ENCODE data around the gene ACTL8.

ACTL8 gene

DNA sequence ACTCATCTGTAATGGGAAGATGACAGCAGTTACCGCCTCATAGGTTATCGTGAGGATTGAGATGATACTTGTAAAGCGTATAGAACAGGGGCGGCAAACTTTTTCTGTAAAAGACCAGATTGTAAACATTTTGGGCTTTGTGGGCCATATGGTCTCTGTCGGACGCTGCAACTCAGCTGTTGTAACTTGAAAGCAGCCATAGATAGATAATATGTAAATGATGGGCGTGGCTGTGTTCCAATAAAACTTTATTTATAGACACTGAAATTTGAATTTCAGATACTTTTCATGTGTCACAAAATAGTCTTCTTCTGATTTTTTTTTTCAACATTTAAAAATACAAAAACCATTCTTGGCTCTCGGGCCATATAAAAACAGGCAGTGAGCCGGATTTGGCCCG lies 15.8 kb downstream of the ACTL8 start:
- no peak for DNase-seq (ENCODE audit: low read depth in 2 of 2)

DNA sequence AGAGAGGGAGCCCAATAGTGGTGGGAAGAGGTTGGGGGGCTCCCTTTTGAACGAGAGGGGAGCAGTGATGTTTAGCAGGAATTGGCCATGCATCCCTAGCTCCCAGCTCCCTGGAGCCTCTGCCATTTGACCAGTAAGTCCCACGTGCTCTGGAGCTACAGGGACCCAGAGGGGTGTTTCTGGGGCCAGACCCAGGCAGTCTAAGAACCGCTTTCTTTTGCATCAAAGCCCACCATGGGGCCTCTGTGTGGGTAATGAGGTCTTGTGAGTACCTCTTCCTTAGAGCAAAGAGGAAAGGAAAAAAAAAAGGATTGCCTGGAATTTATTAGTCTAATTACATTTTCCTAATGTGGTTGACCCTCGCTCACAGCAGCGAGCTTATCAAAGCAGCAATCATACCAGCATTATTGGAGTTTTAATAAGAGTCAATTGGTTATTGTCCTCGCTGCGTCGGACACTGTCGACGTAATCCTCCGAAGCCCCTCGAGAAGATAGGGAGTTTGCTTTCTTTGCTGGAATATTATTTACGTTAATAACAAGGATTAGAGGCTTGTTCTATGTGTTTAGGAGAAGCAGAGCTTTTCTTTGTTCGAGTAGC lies 17.6 kb downstream of the ACTL8 start:
- DNase-seq (ENCODE audit: low read depth in 2 of 2): no peak

DNA sequence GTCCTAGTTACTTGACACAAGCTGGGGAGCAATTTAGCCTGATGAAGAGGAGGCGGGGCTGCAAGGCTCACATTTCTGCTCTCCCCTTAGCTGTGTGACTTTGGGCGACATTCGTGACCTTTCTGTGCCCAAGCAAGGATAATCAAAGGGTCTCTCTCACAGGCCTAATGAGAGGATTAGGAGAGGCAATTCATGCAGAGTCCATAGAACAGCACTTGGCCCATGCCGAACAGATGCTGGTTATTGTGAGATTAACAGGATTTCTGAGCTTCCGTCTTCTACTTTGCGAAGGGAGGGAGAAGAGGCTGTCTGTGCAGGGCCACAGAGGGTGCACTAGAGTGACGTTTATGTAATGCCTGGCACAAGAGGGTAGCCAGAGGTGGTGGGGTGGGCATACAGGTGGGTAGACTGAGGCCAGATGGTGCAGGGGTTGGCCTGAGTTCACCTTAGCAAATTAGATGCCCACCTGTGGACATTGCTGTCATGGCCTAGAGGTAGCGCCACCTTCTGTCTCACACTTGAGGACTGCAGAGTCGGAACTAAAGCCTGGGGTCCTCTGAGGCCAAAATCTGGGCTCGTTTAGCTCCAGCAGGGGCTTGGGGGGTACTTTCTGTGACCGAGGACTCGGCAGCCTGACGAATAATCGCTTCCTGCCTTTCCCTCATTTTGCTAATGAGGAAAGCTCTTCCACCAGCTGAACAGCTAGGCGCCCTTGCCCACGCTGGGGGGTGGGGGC lies 18.6 kb downstream of the ACTL8 start:
- DNase-seq (ENCODE audit: low read depth in 2 of 2): no peak

DNA sequence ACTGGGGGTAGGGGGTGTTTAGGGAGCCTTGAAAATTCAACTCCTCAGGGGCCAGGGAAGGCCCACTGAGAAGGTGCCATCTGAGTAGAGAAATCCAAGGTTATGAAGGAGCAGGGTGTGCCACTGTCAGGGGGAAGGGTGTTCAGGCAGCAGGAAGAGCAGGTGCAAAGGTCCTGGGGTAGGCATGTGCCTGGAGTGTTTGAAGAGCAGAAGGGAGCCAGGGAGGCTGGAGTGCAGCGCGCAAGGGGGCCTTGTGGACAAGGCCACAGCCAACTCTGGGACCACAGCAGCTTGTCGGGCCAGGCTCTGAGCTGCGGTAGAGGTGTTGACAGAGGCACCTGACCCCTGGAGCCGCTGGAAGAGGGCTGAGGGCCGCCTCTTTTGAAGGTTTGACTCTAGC lies 19.3 kb downstream of the ACTL8 start:
- DNase-seq (ENCODE audit: low read depth in 2 of 2): no peak

GRCh38 chr1:17775796-17776195 lies 20.7 kb downstream of the ACTL8 start:
- DNase-seq (ENCODE audit: low read depth in 2 of 2): no peak

DNA sequence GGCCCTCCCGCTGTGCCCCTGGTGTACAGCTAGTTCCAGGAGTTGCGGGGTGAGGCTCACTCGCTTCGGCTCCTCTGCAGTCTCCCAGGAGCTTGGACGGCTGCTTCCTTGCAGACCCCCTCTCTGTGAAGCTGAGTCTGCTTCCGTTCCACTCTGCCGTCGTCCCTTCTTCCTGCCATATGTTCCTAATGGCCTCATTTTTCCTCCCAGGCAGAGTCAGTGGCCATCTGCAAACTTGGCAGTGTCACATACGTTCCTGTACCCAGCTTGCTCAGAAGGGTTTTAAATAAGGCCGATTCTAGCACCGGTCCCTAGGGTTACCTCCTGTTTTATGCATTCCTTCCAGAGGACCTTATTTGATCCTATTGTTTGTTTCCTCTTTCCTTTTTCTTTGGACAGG lies 21.3 kb downstream of the ACTL8 start:
- no peak for DNase-seq (ENCODE audit: low read depth in 2 of 2)

GRCh38 chr1:17777330-17777729 lies 22.2 kb downstream of the ACTL8 start:
- DNase-seq (ENCODE audit: low read depth in 2 of 2): no peak

GRCh38 chr1:17777818-17778217 lies 22.7 kb downstream of the ACTL8 start:
- no peak for DNase-seq (ENCODE audit: low read depth in 2 of 2)

DNA sequence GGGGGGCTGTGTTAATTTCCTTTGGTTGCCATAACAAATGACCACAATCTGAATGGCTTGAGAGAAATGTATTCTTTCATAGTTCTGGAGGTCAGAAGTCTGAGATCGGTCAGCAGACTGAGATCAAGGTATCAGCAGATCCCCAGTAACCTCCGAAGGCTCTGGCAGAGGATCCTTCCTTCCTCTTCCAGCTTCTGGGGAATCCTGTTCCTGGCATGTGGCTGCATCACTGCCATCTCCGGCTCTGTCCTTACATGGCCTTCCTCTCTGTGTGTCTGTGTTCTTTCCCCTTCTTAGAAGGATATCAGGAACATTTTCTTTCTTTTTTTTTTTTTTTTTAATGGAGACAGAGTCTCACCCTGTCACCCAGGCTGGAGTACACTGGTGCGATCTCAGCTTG lies 25.8 kb downstream of the ACTL8 start:
- DNase-seq (ENCODE audit: low read depth in 2 of 2): no peak

DNA sequence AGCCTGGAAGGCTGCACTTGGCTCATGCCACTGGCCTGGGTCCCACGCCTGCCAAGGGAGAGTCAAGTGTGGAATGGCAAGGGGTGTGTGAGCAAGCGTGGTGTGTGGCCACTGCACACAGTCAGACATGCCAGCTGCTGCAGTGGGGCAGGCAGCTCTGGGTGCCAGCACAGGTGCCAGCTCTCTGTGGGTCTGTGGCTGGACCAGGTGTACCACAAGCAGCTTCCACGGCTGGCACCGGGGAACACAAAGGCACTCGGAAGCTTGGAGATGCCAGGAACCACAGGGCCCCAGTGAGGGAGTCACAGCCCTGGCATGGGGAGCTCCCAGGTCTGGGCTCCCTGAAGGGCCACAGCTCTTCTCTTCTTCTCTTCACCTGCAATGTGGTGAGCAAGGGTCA lies 34.8 kb downstream of the ACTL8 start:
- no peak for DNase-seq (ENCODE audit: low read depth in 2 of 2)

GRCh38 chr1:17790383-17791054 lies 35.4 kb downstream of the ACTL8 start:
- DNase-seq (ENCODE audit: low read depth in 2 of 2): no peak

DNA sequence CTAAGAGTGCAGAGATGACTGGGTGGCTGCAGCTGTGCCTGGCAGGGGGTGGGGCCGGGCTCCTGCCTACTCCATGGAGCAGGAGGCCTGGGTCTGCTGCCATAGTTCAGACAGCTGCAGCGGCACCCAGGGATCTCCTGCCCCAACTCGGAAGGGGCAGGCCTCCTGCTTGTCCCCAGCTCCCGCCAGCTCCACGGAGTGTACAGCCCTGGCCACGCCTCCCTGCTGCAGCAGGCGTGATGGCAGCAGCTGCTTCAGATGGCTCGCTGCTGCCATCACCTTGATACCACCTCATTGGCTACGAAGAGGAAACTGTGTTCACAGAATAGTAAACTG lies 35.9 kb downstream of the ACTL8 start:
- DNase-seq (ENCODE audit: low read depth in 2 of 2): no peak

- DNase-seq (ENCODE audit: low read depth in 2 of 2): no peak
Observed at GRCh38 chr1:17791480-17791879, 36.3 kb downstream of the ACTL8 start.

GRCh38 chr1:17792421-17792820 lies 37.3 kb downstream of the ACTL8 start:
- DNase-seq (ENCODE audit: low read depth in 2 of 2): no peak

DNA sequence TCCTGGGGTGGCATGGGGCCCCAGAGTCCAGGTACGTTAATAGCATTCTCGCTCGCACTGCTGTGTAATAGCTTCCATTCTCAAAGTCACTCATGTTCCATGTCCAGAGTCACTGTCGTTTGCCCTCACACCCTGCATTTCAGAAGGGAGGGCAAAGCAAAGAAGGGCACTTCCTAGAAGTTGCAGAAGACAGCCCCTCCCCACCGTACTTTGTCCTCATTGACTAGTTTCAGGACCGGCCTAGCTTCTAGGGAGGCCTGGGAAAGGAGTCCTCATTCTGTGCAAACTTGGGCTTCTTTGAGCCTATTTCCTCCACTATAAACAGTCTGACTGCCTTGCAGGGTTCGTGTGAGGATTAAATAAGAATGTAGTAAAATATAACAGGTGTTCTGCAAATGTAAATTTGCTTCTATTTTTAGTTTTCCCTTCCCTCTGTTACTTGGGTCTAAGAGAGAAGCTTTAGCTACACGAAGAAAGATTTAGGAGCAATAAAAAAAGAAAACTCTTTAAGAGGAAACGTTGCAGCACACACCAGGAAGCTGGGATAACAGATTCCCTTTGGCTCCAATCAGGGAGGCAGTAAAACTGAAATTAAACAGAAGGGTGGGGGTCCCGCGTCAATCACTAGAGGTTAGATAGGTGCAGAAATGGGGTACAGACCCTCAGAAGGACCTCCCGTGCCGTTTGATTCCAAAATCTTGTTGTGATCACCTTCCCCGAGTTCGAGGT lies 40.1 kb downstream of the ACTL8 start:
- no peak for DNase-seq (ENCODE audit: low read depth in 2 of 2)

DNA sequence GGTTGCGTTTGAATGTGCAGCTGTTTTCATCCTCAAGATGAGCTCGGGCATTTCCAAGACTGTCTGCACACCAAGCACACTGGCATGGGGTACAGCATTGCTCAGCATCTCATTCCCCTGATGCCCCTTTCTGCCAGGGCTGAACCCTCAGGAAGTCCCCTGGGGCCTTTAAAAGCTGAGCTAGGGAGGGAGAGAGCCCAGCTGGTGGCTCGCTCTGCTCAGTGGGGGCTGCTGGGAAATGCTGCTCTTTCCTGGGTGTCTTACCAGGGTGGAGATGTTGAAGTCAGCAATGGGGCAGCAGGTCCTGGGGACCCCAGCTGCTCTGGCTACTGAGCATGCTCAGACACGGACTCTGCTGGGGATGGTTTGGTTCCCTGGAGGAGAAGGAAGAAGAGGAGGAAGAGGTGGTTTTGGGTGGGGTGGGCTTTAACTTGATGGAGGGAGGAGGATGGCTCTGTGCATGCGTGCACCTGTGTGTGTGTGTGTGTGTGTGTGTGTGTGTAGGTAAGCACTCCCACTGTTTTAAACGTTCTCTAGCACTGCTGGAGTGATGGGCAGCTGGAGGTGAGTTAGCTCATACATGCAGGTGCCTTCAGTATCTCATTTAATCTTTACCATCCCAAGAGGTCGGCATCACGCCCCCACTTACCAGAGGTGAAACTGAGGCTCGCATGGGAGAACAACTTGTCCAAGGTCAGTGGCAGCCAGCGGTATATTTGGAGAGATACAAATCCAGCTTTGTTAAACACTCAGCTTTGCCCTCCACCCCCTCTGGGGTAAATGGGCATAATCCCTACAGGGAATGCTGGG lies 40.9 kb downstream of the ACTL8 start:
- no peak for DNase-seq (ENCODE audit: low read depth in 2 of 2)

- DNase-seq (ENCODE audit: low read depth in 2 of 2): no peak
Observed at GRCh38 chr1:17797478-17797877, 42.3 kb downstream of the ACTL8 start.

DNA sequence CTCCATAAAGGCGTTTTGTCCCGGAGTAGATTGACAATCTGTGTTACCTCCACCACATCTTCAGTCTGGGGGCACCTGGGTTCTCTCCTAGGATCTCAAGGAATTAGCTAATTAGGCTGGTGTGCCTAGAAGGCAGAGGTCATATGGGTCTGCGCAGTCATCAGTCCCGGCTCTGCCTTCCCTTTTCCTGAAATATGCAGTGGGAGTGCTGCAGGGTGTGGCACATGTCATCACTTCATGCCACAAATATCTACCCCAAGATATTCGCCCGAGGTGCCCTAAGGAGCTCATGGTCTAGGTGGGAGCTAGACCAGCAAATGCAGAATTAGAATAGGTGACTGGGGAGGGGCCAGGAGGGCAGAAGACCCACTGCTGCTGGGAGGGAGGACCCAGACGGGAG lies 42.9 kb downstream of the ACTL8 start:
- DNase-seq (ENCODE audit: low read depth in 2 of 2): no peak

GRCh38 chr1:17798799-17799382 lies 43.8 kb downstream of the ACTL8 start:
- DNase-seq (ENCODE audit: low read depth in 2 of 2): no peak

DNA sequence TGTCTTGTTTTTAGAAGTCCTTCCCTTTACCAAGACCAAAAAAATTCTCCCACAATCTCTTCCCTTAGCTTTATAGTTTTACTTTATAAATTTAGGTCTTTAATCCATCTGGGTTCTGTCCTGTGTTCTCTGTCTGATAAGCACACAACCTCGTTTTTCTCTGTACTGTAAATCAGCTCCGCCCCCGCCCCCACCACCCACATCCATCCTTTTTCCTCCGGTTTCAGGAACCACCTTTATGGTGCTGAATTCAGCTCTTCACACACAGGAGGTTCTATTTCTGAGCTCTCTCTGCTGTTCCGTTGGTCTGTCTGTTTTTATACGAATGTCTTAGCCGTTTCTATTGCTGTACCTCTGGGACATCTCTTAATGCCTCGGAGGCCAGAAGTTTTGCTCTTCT lies 44.5 kb downstream of the ACTL8 start:
- no peak for DNase-seq (ENCODE audit: low read depth in 2 of 2)

DNA sequence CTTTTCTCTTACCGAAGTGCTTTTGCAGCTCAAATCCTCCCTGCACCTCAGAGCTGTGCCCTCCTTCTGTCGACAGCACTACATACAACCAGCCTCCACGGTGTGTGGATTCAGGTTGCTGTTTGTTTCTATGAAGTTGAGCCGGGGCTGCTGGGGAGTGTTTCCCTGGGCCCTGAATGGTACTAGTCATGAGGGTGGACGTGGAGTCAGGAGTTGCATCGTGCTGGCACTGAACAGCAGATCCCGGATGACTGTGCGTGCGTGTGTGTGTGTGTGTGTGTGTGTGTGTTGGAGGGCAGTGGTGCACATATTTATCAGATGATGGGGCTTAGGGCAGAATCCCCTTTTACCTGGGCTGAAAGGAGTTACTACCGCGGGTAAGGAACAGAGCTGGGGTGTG lies 47.0 kb downstream of the ACTL8 start:
- no peak for DNase-seq (ENCODE audit: low read depth in 2 of 2)

DNA sequence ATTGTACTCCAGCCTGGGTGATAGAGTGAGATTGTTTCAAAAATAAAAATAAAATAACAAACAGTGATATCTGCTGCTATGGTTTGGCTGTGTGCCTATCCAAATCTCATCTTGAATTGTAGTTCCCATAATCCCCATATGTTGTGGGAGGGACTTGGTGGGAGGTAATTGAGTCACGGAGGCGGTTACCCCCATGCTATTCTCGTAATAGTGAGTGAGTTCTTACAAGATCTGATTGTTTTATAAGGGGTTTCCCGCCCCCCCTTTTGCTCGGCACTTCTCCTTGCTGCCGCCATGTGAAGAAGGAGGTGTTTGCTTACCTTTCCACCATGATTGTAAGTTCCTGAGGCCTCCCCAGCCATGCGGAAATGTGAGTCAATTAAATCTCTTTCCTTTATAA lies 47.8 kb downstream of the ACTL8 start:
- DNase-seq (ENCODE audit: low read depth in 2 of 2): no peak
